Neural progenitor cell (in vitro differentiated cells): ENCODE results near the gene AREG. TPM values are rescaled to one million over a fixed set of nuclear protein-coding genes. Genes with fewer than 3 reads are reported as not detected.

Experiments
- DNase-seq: peaks from one replicate; pipeline ENCODE4 v3.0.0-alpha.2; 2016; ENCODE audit warnings: low spot score
- H2AFZ ChIP-seq: fragments of 200-600 bp; sonication (generic); replicated peaks from 2 replicates; pipeline ENCODE4 v1.6.1; 2016; ENCODE audit warnings: antibody characterized with exemption
- H3F3A ChIP-seq: fragments of 200-600 bp; sonication (generic); 2 replicates; pipeline ENCODE4 v1.6.1; 2016; ENCODE audit warnings: antibody characterized with exemption, low read depth
- H3K27ac ChIP-seq: fragments of 200-600 bp; sonication (generic); 2 replicates; pipeline ENCODE4 v1.5.1; 2016; ENCODE audit warnings: mild to moderate bottlenecking
- H3K27me3 ChIP-seq: fragments of 200-600 bp; sonication (generic); 2 replicates; pipeline ENCODE4 v1.6.1; 2016; ENCODE audit warnings: mild to moderate bottlenecking, moderate library complexity
- H3K36me3 ChIP-seq: fragments of 200-600 bp; sonication (generic); 2 replicates; pipeline ENCODE4 v1.5.1; 2016
- H3K4me1 ChIP-seq: fragments of 200-600 bp; sonication (generic); 2 replicates; pipeline ENCODE4 v1.6.1; 2016; ENCODE audit warnings: mixed run types
- H3K4me2 ChIP-seq: fragments of 200-600 bp; sonication (generic); 2 replicates; pipeline ENCODE4 v1.6.1; 2016
- H3K4me3 ChIP-seq: fragments of 200-600 bp; sonication (generic); 2 replicates; pipeline ENCODE4 v1.5.1; 2016
- H3K79me2 ChIP-seq: fragments of 200-600 bp; sonication (generic); 2 replicates; pipeline ENCODE4 v1.6.1; 2016; ENCODE audit warnings: low read depth
- H3K9ac ChIP-seq: fragments of 200-600 bp; sonication (generic); 2 replicates; pipeline ENCODE4 v1.6.1; 2016
- H3K9me3 ChIP-seq: fragments of 200-600 bp; sonication (generic); 2 replicates; pipeline ENCODE4 v1.5.1; 2016; ENCODE audit warnings: low read depth
- H4K20me1 ChIP-seq: fragments of 200-600 bp; sonication (generic); 2 replicates; pipeline ENCODE4 v1.6.1; 2016; ENCODE audit warnings: low read depth
- H3K27ac Mint-ChIP-seq: 3 replicates; pipeline ENCODE4 v1.8.0; 2021; ENCODE audit warnings: mixed read lengths
- H3K27me3 Mint-ChIP-seq: 2 replicates; pipeline ENCODE4 v1.8.0; 2022; ENCODE audit warnings: low read depth, mild to moderate bottlenecking, inconsistent platforms, moderate library complexity, mixed read lengths; ENCODE audit not compliant: insufficient read depth
- H3K36me3 Mint-ChIP-seq: 3 replicates; pipeline ENCODE4 v1.8.0; 2021; ENCODE audit warnings: mixed read lengths
- H3K4me1 Mint-ChIP-seq: 3 replicates; pipeline ENCODE4 v1.8.0; 2021; ENCODE audit warnings: mixed read lengths
- H3K4me3 Mint-ChIP-seq: 3 replicates; pipeline ENCODE4 v1.8.0; 2021; ENCODE audit warnings: mild to moderate bottlenecking, moderate library complexity, mixed read lengths
- H3K9me3 Mint-ChIP-seq: 3 replicates; pipeline ENCODE4 v1.8.0; 2020; ENCODE audit warnings: mixed read lengths
- EZH2 ChIP-seq: fragments of 200-600 bp; sonication (generic); IDR thresholded peaks from 2 replicates; pipeline ENCODE4 v1.6.1; 2017; ENCODE audit warnings: antibody characterized with exemption, mild to moderate bottlenecking, moderate library complexity
- EZH2phosphoT487 ChIP-seq: fragments of 200-600 bp; sonication (generic); IDR thresholded peaks from 2 replicates; pipeline ENCODE4 v1.6.1; 2017; ENCODE audit warnings: antibody characterized with exemption
- total RNA-seq: library from RNA; depleted of rRNA; stranded (reverse); fragments of >200 nt; gene quantifications from 2 replicates; pipeline ENCODE4 v1.2.3, GENCODE V29; 2015; ENCODE audit warnings: low replicate concordance
- TF ChIP-seq, protein P1 (sequence below): fragments of 200-600 bp; sonication (generic); IDR thresholded peaks from 2 replicates; pipeline ENCODE4 v1.5.1; 2017; ENCODE audit warnings: antibody characterized with exemption, mild to moderate bottlenecking

AREG gene
- total RNA-seq, 1 donor from 2014 or later, result not detected

DNA sequence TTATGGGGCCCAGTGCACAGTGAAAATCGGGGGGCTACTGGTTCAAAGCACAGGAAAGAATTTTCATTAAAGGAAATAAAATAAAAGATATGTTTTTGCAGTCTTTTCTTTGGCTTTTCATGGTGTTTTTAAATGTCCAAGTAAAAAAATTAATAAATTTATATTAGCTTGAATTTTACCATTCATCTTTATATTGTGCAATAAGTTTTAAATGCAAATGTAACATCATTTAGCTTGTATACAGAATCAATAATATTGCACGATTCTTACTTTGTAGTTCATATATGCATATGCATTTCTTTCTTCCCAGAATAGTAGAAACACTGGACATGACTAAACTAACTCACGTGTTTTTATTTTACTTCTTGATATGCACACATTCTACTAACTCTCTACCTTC is 31.0 kb downstream of the AREG start:
- DNase-seq, result no peak
- no peak overlapping the region for H3K4me3 Mint-ChIP-seq
- no peaks in the 10 kb centered on the region for H3F3A ChIP-seq
- H3K4me3 ChIP-seq, result no peak overlapping the region
- H3K36me3 Mint-ChIP-seq, result no peaks in the 10 kb centered on the region
- H3K4me1 ChIP-seq, result no peaks in the 10 kb centered on the region
- no peaks in the 10 kb centered on the region for H3K4me1 Mint-ChIP-seq
- H3K27ac ChIP-seq, result no peak overlapping the region
- H3K4me2 ChIP-seq, result no peak overlapping the region
- H3K27ac Mint-ChIP-seq, result no peak overlapping the region
- no peak overlapping the region for H2AFZ ChIP-seq
- no peaks in the 10 kb centered on the region for H3K79me2 ChIP-seq
- H3K9me3 Mint-ChIP-seq, result no peaks in the 10 kb centered on the region
- no peak overlapping the region for H3K9ac ChIP-seq
- H3K27me3 Mint-ChIP-seq, result no peaks in the 10 kb centered on the region
- no peaks in the 10 kb centered on the region for H3K27me3 ChIP-seq
- H3K36me3 ChIP-seq, result no peaks in the 10 kb centered on the region
- no peak for TF ChIP-seq EZH2
- TF ChIP-seq, protein P1, sequence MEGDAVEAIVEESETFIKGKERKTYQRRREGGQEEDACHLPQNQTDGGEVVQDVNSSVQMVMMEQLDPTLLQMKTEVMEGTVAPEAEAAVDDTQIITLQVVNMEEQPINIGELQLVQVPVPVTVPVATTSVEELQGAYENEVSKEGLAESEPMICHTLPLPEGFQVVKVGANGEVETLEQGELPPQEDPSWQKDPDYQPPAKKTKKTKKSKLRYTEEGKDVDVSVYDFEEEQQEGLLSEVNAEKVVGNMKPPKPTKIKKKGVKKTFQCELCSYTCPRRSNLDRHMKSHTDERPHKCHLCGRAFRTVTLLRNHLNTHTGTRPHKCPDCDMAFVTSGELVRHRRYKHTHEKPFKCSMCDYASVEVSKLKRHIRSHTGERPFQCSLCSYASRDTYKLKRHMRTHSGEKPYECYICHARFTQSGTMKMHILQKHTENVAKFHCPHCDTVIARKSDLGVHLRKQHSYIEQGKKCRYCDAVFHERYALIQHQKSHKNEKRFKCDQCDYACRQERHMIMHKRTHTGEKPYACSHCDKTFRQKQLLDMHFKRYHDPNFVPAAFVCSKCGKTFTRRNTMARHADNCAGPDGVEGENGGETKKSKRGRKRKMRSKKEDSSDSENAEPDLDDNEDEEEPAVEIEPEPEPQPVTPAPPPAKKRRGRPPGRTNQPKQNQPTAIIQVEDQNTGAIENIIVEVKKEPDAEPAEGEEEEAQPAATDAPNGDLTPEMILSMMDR, result no peak
- TF ChIP-seq EZH2phosphoT487, result no peak
- no peaks in the 10 kb centered on the region for H3K9me3 ChIP-seq
- H4K20me1 ChIP-seq, result no peaks in the 10 kb centered on the region

DNA sequence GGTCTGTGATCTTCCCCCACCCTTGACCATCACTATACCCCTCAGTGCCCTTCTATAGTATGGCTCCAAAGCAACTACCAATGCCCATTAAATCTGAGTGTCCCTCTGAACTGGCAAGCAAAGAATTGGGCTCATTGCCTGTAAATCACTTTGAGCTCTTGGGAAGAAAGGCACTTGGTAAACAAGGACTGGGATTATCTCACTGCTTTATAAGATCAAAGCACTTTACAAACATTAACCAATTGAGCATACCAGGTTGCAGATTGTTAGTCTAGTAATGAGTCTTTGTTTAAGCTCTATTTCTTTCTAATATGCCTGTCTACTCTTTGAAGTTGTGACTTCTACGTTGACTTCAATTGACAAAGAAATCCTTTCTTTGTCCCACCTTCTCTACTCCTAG is 34.1 kb downstream of the AREG start:
- H3K9me3 Mint-ChIP-seq, result no peaks in the 10 kb centered on the region
- H3K27ac ChIP-seq, result no peak overlapping the region
- no peaks in the 10 kb centered on the region for H3K36me3 Mint-ChIP-seq
- no peaks in the 10 kb centered on the region for H3K79me2 ChIP-seq
- H2AFZ ChIP-seq, result no peak overlapping the region
- H3K27me3 Mint-ChIP-seq, result no peaks in the 10 kb centered on the region
- no peak overlapping the region for H3K4me3 ChIP-seq
- no peak for DNase-seq
- H3K27me3 ChIP-seq, result no peaks in the 10 kb centered on the region
- H3K4me3 Mint-ChIP-seq, result no peak overlapping the region
- TF ChIP-seq, protein P1, result no peak
- TF ChIP-seq EZH2phosphoT487 (no peak), EZH2 (no peak)
- no peak overlapping the region for H3K27ac Mint-ChIP-seq
- no peaks in the 10 kb centered on the region for H3K4me1 Mint-ChIP-seq
- no peaks in the 10 kb centered on the region for H3K4me1 ChIP-seq
- H3K9me3 ChIP-seq, result no peaks in the 10 kb centered on the region
- no peak overlapping the region for H3K9ac ChIP-seq
- H3F3A ChIP-seq, result no peaks in the 10 kb centered on the region
- no peaks in the 10 kb centered on the region for H4K20me1 ChIP-seq
- H3K4me2 ChIP-seq, result no peak overlapping the region
- no peaks in the 10 kb centered on the region for H3K36me3 ChIP-seq

DNA sequence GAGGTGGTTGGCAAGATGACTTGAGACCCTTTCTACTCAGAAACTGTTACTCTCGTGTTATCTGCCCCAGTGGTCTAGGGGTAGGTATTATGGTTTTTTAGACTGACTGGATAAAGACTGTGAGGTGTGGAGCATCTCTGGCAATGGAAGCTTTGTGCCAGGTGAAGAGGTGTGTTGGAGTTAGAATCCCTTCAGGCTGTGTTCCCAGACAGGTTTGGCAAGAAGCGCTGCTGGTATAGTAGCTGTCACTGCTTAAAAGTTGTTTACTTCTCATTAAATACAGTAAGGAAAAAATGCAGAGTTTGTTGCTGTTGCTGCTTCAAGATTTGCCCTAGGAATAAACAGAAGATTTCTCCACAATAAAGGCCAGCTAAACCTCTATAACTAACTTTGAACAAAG is 35.3 kb downstream of the AREG start:
- Mint-ChIP-seq H3K27me3 (no peaks in the 10 kb centered on the region), H3K9me3 (no peaks in the 10 kb centered on the region), H3K36me3 (no peaks in the 10 kb centered on the region), H3K27ac (no peak overlapping the region), H3K4me1 (no peaks in the 10 kb centered on the region), H3K4me3 (no peak overlapping the region)
- no peak for DNase-seq
- H3K4me2 ChIP-seq, result no peak overlapping the region
- TF ChIP-seq EZH2, result no peak
- TF ChIP-seq EZH2phosphoT487, result no peak
- TF ChIP-seq, protein P1, result no peak
- H3K4me1 ChIP-seq, result no peaks in the 10 kb centered on the region
- H3K36me3 ChIP-seq, result no peaks in the 10 kb centered on the region
- H3K9me3 ChIP-seq, result no peaks in the 10 kb centered on the region
- H3K27me3 ChIP-seq, result no peaks in the 10 kb centered on the region
- no peaks in the 10 kb centered on the region for H3F3A ChIP-seq
- no peak overlapping the region for H3K27ac ChIP-seq
- no peak overlapping the region for H3K4me3 ChIP-seq
- H2AFZ ChIP-seq, result no peak overlapping the region
- H3K79me2 ChIP-seq, result no peaks in the 10 kb centered on the region
- no peaks in the 10 kb centered on the region for H4K20me1 ChIP-seq
- H3K9ac ChIP-seq, result no peak overlapping the region
